ENCODE results near the gene GOLGA3.

GOLGA3 gene

DNA sequence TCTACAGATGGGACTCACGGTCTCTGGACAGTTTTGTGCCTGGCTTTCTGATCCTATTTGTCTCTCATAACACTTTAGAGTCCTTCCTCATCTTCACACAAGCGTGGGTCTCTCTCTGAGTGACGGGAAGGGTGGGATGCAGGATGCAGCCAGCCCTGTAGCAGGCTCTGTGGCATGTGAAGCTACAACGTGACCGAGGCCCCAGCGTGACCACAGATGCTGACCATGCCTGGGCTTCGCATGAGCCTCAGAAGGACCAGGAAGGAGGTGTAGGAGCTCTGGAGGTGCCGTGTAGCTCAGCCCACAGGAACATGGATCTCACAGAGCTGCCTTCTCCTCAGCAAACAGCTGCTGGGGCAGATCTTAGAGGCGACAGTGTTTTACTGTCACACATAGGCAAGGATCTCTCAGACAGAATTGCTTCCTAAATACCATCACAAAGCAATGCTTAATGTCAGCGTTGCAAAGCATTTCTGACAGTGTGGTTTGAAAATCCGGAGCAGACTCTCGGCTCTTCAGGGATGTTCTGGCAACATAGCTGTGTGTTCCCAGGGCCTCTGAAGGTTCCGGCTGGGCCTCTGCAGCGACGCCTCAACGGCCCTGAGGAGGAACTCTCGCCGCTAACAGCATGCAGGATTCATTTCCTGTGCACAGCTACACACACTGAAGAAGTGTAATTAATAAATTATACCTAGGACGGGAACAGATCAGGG, 88.9 kb downstream of the GOLGA3 start:
- no peak for DNase-seq (ENCODE audit: low spot score)
- in situ Hi-C loops (cut with MboI; ENCODE audit: low sequenced_read_pairs, unreplicated experiment) = no loop called here
- TF ChIP-seq, protein P1, sequence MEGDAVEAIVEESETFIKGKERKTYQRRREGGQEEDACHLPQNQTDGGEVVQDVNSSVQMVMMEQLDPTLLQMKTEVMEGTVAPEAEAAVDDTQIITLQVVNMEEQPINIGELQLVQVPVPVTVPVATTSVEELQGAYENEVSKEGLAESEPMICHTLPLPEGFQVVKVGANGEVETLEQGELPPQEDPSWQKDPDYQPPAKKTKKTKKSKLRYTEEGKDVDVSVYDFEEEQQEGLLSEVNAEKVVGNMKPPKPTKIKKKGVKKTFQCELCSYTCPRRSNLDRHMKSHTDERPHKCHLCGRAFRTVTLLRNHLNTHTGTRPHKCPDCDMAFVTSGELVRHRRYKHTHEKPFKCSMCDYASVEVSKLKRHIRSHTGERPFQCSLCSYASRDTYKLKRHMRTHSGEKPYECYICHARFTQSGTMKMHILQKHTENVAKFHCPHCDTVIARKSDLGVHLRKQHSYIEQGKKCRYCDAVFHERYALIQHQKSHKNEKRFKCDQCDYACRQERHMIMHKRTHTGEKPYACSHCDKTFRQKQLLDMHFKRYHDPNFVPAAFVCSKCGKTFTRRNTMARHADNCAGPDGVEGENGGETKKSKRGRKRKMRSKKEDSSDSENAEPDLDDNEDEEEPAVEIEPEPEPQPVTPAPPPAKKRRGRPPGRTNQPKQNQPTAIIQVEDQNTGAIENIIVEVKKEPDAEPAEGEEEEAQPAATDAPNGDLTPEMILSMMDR (IDR thresholded peaks at IDR 0.05; ENCODE audit: borderline replicate concordance, control extremely low read depth, extremely low read depth, insufficient read depth, missing control alignments) = no peak

DNA sequence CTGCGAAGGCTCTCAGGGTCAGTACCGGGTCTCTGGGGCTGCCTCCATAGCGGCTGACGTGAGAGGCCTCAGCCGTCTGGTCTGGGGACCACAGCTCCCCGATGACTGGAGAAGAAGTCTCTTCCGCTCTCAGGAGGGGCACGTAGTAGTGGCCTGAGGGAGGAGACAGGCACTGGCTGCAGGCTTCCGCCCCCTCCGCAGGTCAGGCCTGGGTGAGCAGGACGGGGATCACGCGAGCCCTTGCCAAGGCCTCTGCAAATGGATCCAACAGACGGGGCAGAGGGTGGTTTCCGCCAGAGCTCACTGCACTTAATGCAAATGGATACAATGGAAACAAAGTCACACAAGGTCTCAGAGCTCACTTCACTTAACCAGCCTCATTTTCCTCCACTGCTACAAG, 91.8 kb downstream of the GOLGA3 start:
- TF ChIP-seq, protein P1 (IDR thresholded peaks at IDR 0.05; ENCODE audit: borderline replicate concordance, control extremely low read depth, extremely low read depth, insufficient read depth, missing control alignments) = no peak
- no peak for DNase-seq (ENCODE audit: low spot score)
- in situ Hi-C loops (cut with MboI; ENCODE audit: low sequenced_read_pairs, unreplicated experiment) = no loop called here

DNA sequence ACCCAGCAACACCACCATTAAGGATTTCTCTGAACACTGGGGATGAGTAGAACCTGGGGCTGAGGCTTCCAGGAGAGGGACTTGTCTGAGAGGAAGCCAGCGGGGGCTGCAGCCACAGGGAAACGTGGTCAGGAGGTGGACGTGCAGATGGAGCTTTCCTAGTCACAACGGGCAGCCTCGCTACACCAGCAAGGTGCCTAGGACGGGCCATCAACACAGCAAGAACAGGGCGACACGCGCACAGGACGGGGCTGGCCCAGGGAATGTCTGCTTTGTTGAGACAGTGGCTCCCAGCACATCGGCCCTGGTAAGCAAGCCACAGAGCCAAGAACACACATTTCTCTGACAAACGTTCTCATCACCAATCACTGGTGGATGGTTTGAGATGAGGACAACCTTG, 92.3 kb downstream of the GOLGA3 start:
- in situ Hi-C loops (cut with MboI; ENCODE audit: low sequenced_read_pairs, unreplicated experiment) = no loop called here
- TF ChIP-seq, protein P1 (IDR thresholded peaks at IDR 0.05; ENCODE audit: borderline replicate concordance, control extremely low read depth, extremely low read depth, insufficient read depth, missing control alignments) = no peak

DNA sequence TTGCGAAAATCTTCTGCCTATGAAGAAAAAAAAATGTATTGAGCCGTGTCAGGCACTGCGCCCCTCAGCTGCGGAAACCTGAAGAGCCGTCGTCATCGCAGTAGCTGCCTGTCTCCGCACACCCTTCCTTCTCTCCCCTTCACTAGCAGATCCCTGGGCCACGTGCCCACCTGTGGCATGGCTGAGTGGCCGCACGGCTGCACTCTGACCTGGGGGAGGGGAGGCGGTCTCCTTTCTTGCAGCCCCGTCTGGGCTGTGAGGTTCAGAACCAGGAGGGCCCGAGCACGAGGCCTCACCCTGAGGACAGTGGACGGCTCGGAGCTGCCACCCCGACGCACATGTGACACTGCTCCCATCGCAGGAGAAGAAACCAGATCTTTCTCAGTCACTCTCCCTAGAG, 93.2 kb downstream of the GOLGA3 start:
- TF ChIP-seq, protein P1 (IDR thresholded peaks at IDR 0.05; ENCODE audit: borderline replicate concordance, control extremely low read depth, extremely low read depth, insufficient read depth, missing control alignments) = no peak
- in situ Hi-C loops (cut with MboI; ENCODE audit: low sequenced_read_pairs, unreplicated experiment) = no loop called here
- DNase-seq (ENCODE audit: low spot score) = no peak

More for the DNA sequence above, 92.3 kb downstream of the GOLGA3 start:
- no peak for DNase-seq (ENCODE audit: low spot score)

DNA sequence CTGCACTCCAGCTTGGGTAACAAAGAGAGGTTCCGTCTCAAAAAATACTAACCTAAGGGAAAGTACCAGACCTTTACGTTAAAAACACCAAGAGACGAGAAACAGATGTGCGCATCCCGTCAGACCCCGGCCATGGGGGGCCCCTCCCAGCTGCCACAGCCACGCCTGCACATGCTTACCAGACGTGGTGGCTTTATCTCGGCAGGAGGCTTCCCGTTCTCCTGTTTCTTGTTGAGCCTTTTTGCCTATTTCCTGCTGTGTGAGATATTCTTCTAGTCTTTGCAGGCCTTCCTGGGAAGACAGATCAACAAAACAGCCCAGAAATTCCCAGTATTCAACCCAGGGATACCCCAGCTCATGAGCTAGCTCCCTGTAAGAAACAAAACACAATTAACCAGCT, 94.5 kb downstream of the GOLGA3 start:
- in situ Hi-C loops (cut with MboI; ENCODE audit: low sequenced_read_pairs, unreplicated experiment) = no loop called here
- no peak for DNase-seq (ENCODE audit: low spot score)
- TF ChIP-seq, protein P1 (IDR thresholded peaks at IDR 0.05; ENCODE audit: borderline replicate concordance, control extremely low read depth, extremely low read depth, insufficient read depth, missing control alignments) = no peak

DNA sequence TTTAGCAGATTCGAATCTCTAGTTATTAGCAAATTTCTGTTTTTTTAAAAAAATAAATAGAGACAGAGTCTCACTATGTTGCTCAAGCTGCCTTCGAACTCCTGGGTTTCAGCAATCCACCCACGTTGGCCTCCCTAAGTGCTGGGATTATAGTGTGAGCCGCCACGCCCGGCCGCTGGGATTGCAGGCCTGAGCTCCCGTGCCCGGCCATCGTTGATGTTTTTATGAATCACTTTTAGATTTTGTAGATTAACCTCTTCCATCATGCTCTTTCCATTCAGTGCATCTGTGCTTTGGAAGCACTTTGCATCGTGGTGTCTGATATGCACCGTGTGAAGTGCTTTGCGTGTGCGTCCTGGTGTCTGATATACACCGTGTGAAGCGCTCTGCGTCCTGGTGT, 97.1 kb downstream of the GOLGA3 start:
- no peak for DNase-seq (ENCODE audit: low spot score)
- in situ Hi-C loops (cut with MboI; ENCODE audit: low sequenced_read_pairs, unreplicated experiment) = no loop called here
- TF ChIP-seq, protein P1 (IDR thresholded peaks at IDR 0.05; ENCODE audit: borderline replicate concordance, control extremely low read depth, extremely low read depth, insufficient read depth, missing control alignments) = no peak

Data from GM13976 (cell line).